Neutrophil (primary cell): ENCODE measurements around the gene STARD13.

Source experiments
- H3K27ac ChIP-seq: fragments of 200-600 bp; sonication (generic); 2 replicates; pipeline ENCODE4 v1.5.1; 2016; ENCODE audit warnings: mild to moderate bottlenecking, moderate library complexity
- H3K27me3 ChIP-seq: fragments of 200-600 bp; sonication (generic); 2 replicates; pipeline ENCODE4 v1.6.0; 2016; ENCODE audit warnings: mild to moderate bottlenecking
- H3K36me3 ChIP-seq: fragments of 200-600 bp; sonication (generic); 2 replicates; pipeline ENCODE4 v1.5.1; 2017
- H3K4me1 ChIP-seq, 2 experiments: fragments of 200-600 bp in 1 of 2; sonication (generic) in 1 of 2; 1 replicate in 1 of 2; 2 replicates in 1 of 2; pipeline versions ENCODE4 v1.5.1 to v1.6.1; 2013 to 2016; ENCODE audit warnings: low read depth in 1 of 2, low read length in 1 of 2, mild to moderate bottlenecking in 1 of 2, moderate library complexity in 1 of 2; ENCODE audit not compliant: control insufficient read depth in 1 of 2, insufficient read depth in 1 of 2
- H3K4me3 ChIP-seq, 2 experiments: fragments of 200-600 bp in 1 of 2; sonication (generic) in 1 of 2; 1 replicate in 1 of 2; 2 replicates in 1 of 2; pipeline ENCODE4 v1.5.1; 2013 to 2016; ENCODE audit warnings: low read depth in 1 of 2, low read length in 1 of 2, mild to moderate bottlenecking in 1 of 2, moderate library complexity in 1 of 2
- H3K9me3 ChIP-seq: fragments of 200-600 bp; sonication (generic); 2 replicates; pipeline ENCODE4 v1.5.1; 2016
- CTCF ChIP-seq: fragments of 200-600 bp; sonication (generic); IDR thresholded peaks from 2 replicates; pipeline ENCODE4 v1.5.1; 2016; ENCODE audit warnings: antibody characterized with exemption

Gene STARD13

DNA sequence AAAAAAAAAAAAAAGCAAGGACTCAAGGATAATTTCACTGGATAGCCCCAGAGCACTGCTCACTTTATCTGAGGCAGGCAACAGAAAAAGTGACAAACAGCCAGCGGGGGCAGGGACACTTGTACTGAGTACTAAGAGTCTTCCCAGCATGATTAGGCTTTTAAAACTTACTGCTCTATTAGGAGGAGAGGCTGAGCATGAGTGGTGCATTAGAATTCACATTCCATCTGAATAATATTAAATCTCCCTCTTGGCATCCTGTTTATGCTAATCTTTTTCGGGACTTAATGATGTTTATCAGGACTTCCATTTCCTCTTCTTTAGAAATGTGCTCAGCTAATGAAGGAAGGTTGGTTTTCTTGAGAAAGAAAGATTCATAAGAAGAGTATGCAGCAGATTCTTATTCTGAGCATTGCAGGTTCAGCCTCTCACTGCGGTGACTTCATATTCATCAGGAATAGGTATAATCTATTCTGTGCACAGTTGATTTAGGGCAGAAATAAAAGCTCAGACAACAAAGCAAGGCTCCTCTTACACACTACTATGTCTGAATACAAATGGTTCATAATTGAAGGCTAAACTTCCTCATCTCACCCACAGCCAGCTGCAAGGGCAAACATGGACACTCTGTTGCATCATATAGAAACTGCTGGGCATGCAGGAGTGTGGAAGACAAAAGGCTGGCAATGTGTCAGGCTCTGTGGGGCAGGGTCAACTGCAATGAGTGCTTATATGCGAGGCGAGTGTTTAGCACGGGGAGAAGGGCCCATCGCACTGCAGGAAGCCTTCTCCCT lies 162.3 kb downstream of the STARD13 start:
- no peaks in the 10 kb centered on the region for H3K9me3 ChIP-seq
- H3K36me3 ChIP-seq: no peaks in the 10 kb centered on the region
- no peaks in the 10 kb centered on the region for H3K4me1 ChIP-seq
- H3K27ac ChIP-seq: no peak overlapping the region
- no peak overlapping the region for H3K4me3 ChIP-seq
- TF ChIP-seq CTCF: no peak
- no peaks in the 10 kb centered on the region for H3K27me3 ChIP-seq

GRCh38 chr13:33119856-33120543 lies 165.6 kb downstream of the STARD13 start:
- no peaks in the 10 kb centered on the region for H3K4me1 ChIP-seq
- H3K36me3 ChIP-seq: no peaks in the 10 kb centered on the region
- no peaks in the 10 kb centered on the region for H3K9me3 ChIP-seq
- no peak overlapping the region for H3K27ac ChIP-seq
- no peak overlapping the region for H3K4me3 ChIP-seq
- no peak for TF ChIP-seq CTCF
- H3K27me3 ChIP-seq: no peaks in the 10 kb centered on the region

DNA sequence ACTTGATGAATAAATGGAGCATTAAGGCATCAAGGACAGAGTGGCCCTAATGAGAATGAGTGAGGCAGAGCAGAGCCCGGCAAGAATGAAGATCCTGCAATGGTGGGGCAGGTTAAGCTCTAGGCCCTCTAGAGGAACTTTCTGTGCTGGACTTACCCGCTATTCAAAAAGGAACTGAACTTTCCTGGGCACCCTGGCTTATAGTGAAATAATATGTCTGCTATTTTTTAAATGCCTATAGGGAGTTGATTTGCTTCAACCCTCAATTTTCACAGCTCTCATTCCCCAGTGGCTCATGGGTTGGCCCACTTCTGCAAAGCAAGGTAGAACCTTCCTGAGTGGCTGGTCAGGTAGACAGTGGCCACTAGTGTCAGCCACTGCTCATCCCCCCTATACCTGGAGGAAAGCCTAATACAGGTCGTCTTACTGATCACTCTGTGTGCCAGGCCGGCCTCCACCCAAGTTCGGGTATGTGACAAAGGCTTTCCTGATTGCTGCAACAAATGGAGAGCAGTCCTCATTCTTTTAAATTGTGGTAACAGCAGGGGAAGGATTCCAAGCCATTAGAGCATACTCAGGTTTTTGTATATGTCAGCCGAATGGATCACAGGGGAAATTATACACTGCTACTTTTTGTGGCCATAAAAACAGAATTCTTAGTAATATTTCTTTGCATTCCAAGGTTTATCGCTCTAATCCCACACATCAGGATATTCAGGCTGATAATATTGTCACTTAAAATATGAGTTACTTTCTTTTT lies 166.4 kb downstream of the STARD13 start:
- no peaks in the 10 kb centered on the region for H3K4me1 ChIP-seq
- H3K27me3 ChIP-seq: no peaks in the 10 kb centered on the region
- H3K36me3 ChIP-seq: no peaks in the 10 kb centered on the region
- no peak overlapping the region for H3K4me3 ChIP-seq
- no peaks in the 10 kb centered on the region for H3K9me3 ChIP-seq
- no peak overlapping the region for H3K27ac ChIP-seq
- no peak for TF ChIP-seq CTCF

DNA sequence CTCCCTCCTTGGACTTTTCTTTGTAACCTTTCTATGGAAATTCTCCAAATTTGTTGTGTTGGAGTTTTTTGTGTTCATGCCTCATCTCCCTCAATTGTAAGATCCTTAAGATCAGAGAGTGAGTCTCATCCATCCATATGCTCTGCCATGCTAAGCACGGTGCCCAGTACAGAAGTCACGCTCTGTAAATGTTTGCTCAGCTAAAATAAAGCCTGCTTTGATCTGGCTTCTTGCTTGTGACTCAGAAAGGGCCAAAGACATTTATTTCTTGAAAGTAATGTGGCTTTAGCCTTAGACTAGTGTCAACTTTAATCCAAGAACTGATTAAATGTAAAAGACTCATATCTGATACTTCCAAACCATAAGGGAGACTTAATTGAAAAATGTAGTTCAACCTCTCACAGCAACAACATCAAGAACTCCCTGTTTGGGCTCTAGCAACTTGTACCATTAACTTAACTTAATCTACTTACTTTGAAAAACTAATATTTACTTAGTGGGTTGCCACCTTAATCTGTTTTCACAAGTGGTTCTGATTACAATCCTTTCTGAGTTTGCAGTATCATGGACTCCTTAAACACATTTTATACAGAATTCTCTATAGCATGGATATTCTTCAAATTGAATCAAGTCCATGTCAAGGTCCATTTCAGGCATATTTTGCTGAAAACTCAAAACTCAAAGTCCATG lies 169.1 kb downstream of the STARD13 start:
- Histone ChIP-seq H3K27ac (no peak overlapping the region), H3K4me1 (no peaks in the 10 kb centered on the region), H3K36me3 (no peaks in the 10 kb centered on the region), H3K27me3 (no peaks in the 10 kb centered on the region), H3K9me3 (no peaks in the 10 kb centered on the region), H3K4me3 (no peak overlapping the region)
- no peak for TF ChIP-seq CTCF

- H3K9me3 ChIP-seq: no peaks in the 10 kb centered on the region
- TF ChIP-seq CTCF: no peak
- H3K36me3 ChIP-seq: no peaks in the 10 kb centered on the region
- H3K27me3 ChIP-seq: no peaks in the 10 kb centered on the region
- no peak overlapping the region for H3K4me3 ChIP-seq
- no peaks in the 10 kb centered on the region for H3K4me1 ChIP-seq
- H3K27ac ChIP-seq: no peak overlapping the region
Measured at GRCh38 chr13:33115274-33115673, 170.3 kb downstream of the STARD13 start.
